ENCODE results near the gene C2CD2L.
A peak's percentile ranks its signal among the peaks of the same experiment; 100 is the strongest.

DNA sequence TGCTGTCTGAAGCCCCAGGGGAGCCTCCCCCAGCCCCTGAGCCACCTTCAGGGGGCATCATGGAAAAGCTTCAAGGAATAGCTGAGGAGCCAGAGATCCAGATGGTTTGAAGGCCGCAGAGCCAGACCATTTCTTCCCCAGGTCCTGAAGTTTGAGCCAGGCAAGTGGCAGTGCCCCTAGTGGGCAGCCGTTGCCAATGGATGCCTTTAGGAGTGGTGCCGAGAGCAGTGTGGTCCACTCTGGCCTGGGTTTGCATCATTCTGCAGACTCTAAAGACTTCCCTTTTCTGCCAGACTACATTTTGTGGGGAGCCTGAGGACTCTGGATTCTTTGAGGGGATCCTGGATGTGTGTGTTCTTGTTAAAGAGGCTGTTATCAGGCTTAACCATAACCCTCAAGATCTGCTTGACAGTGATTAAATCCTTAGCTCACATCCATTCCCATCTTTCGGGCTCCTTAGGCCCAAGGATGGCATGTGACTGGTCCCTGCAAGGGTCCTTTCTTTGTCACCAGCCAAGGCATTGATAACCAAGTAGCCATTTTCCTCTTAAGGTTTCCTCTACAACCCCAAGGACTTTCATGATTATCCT is 27.3 kb downstream of the C2CD2L start:
- TF ChIP-seq, protein P1, sequence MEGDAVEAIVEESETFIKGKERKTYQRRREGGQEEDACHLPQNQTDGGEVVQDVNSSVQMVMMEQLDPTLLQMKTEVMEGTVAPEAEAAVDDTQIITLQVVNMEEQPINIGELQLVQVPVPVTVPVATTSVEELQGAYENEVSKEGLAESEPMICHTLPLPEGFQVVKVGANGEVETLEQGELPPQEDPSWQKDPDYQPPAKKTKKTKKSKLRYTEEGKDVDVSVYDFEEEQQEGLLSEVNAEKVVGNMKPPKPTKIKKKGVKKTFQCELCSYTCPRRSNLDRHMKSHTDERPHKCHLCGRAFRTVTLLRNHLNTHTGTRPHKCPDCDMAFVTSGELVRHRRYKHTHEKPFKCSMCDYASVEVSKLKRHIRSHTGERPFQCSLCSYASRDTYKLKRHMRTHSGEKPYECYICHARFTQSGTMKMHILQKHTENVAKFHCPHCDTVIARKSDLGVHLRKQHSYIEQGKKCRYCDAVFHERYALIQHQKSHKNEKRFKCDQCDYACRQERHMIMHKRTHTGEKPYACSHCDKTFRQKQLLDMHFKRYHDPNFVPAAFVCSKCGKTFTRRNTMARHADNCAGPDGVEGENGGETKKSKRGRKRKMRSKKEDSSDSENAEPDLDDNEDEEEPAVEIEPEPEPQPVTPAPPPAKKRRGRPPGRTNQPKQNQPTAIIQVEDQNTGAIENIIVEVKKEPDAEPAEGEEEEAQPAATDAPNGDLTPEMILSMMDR (conservative IDR thresholded peaks at IDR 0.05): peak; percentile 78
- no peak for TF ChIP-seq EZH2 (IDR thresholded peaks at IDR 0.05; ENCODE audit: low read depth)

All from PC-9 (cell line).